Jurkat, Clone E6-1 (cell line): Measurements from ENCODE around the gene GCNT2.
A peak's percentile ranks its signal among the peaks of the same experiment; 100 is the strongest.
"Not testable (repeated sequence)": the region's sequence is repeated elsewhere in the genome, so short reads cannot be mapped to it uniquely, and the experiment has no call there.

Experiments
- DNase-seq: peaks from one replicate; pipeline ENCODE4 v3.0.0-alpha.2; 2011; ENCODE audit warnings: low read depth, low spot score
- H3K4me3 ChIP-seq: 2 replicates; pipeline ENCODE4 v1.5.1; 2011; ENCODE audit warnings: mild to moderate bottlenecking, low read length, control low read depth, moderate library complexity

The GCNT2 gene

GRCh38 chr6:10626154-10626741 lies 105.1 kb downstream of the GCNT2 start:
- H3K4me3 ChIP-seq = no peak overlapping the region
- no peak for DNase-seq

- no peak for DNase-seq
- no peak overlapping the region for H3K4me3 ChIP-seq
These were observed 106.6 kb downstream of the GCNT2 start for GRCh38 chr6:10627800-10628199.

- H3K4me3 ChIP-seq = no peak overlapping the region
- DNase-seq = no peak
These were observed 109.0 kb downstream of the GCNT2 start for GRCh38 chr6:10630178-10630577.

GRCh38 chr6:10633216-10633615 lies 112.1 kb downstream of the GCNT2 start:
- DNase-seq = no peak
- no peak overlapping the region for H3K4me3 ChIP-seq

GRCh38 chr6:10640412-10640811 lies 119.3 kb downstream of the GCNT2 start:
- no peak for DNase-seq
- no peak overlapping the region for H3K4me3 ChIP-seq

GRCh38 chr6:10641528-10641927 lies 120.4 kb downstream of the GCNT2 start:
- DNase-seq = no peak
- H3K4me3 ChIP-seq = no peak overlapping the region

- DNase-seq = no peak
- H3K4me3 ChIP-seq = no peak overlapping the region
These were observed 122.1 kb downstream of the GCNT2 start for GRCh38 chr6:10643201-10643651.

- H3K4me3 ChIP-seq = no peak overlapping the region
- DNase-seq = no peak
These were observed 123.1 kb downstream of the GCNT2 start for GRCh38 chr6:10644225-10644624.

GRCh38 chr6:10655508-10656055 lies 134.4 kb downstream of the GCNT2 start:
- no peak overlapping the region for H3K4me3 ChIP-seq
- peak; percentile 28 for DNase-seq

GRCh38 chr6:10658910-10659698 lies 138.0 kb downstream of the GCNT2 start:
- no peak for DNase-seq
- H3K4me3 ChIP-seq = no peak overlapping the region

- no peak overlapping the region for H3K4me3 ChIP-seq
- no peak for DNase-seq
These were observed 138.7 kb downstream of the GCNT2 start for GRCh38 chr6:10659699-10660348.

GRCh38 chr6:10660431-10661191 lies 139.5 kb downstream of the GCNT2 start:
- not testable (repeated sequence) for H3K4me3 ChIP-seq, DNase-seq

- no peak for DNase-seq
- no peak overlapping the region for H3K4me3 ChIP-seq
These were observed 141.1 kb downstream of the GCNT2 start for GRCh38 chr6:10662207-10662606.

- no peak for DNase-seq
- no peak overlapping the region for H3K4me3 ChIP-seq
These were observed 141.6 kb downstream of the GCNT2 start for GRCh38 chr6:10662742-10663141.

GRCh38 chr6:10665595-10665994 lies 144.4 kb downstream of the GCNT2 start:
- DNase-seq = not testable (repeated sequence)

GRCh38 chr6:10668126-10668917 lies 147.2 kb downstream of the GCNT2 start:
- no peak for DNase-seq

More at GRCh38 chr6:10665595-10665994, 144.4 kb downstream of the GCNT2 start:
- H3K4me3 ChIP-seq = not testable (repeated sequence)

GRCh38 chr6:10676403-10676802 lies 155.3 kb downstream of the GCNT2 start:
- H3K4me3 ChIP-seq = no peak overlapping the region
- DNase-seq = no peak

More at GRCh38 chr6:10668126-10668917, 147.2 kb downstream of the GCNT2 start:
- H3K4me3 ChIP-seq = no peak overlapping the region

- DNase-seq = no peak
- H3K4me3 ChIP-seq = no peak overlapping the region
These were observed 157.3 kb downstream of the GCNT2 start for GRCh38 chr6:10678456-10678855.
